HepG2 (cell line): ENCODE results near the gene CDCP1. TPM values are rescaled to one million over a fixed set of nuclear protein-coding genes. Genes with fewer than 3 reads are reported as not detected.

ENCODE experiments used
- ELF1 ChIP-seq: sonication (generic); formaldehyde crosslinking; IDR thresholded peaks from 2 replicates; pipeline ENCODE4 v1.4.0; 2020; ENCODE audit warnings: missing genetic modification reagents
- ETV5 ChIP-seq: IDR thresholded peaks from 2 replicates; pipeline ENCODE4 v1.6.1; 2018; ENCODE audit warnings: missing biosample characterization, missing genetic modification reagents, inconsistent platforms, borderline replicate concordance
- GATAD2A ChIP-seq: IDR thresholded peaks from 2 replicates; pipeline ENCODE4 v1.6.1; 2016
- KDM4B ChIP-seq: sonication (generic); formaldehyde crosslinking; IDR thresholded peaks from 2 replicates; pipeline ENCODE4 v1.4.0; 2020; ENCODE audit warnings: missing genetic modification reagents
- MIER3 ChIP-seq: IDR thresholded peaks from 2 replicates; pipeline ENCODE4 v1.6.1; 2016; ENCODE audit warnings: missing compliant biosample characterization, borderline replicate concordance
- NR3C1 ChIP-seq: sonication (generic); formaldehyde crosslinking; IDR thresholded peaks from 2 replicates; pipeline ENCODE4 v1.4.0; 2020; ENCODE audit warnings: missing genetic modification reagents
- PHF21A ChIP-seq: sonication (generic); formaldehyde crosslinking; IDR thresholded peaks from 2 replicates; pipeline ENCODE4 v1.5.0; 2020; ENCODE audit warnings: mild to moderate bottlenecking, missing genetic modification reagents
- POLR2G ChIP-seq: fragments of 200-400 bp; formaldehyde crosslinking; IDR thresholded peaks from 2 replicates; pipeline ENCODE4 v1.6.1; 2018; ENCODE audit warnings: mild to moderate bottlenecking, low read depth, low read length, moderate library complexity
- PTBP1 ChIP-seq: fragments of 200-400 bp; formaldehyde crosslinking; IDR thresholded peaks from 2 replicates; pipeline ENCODE4 v1.6.1; 2018; ENCODE audit warnings: low read length, low read depth; ENCODE audit not compliant: poor library complexity, severe bottlenecking
- ZBTB26 ChIP-seq: IDR thresholded peaks from 2 replicates; pipeline ENCODE4 v1.6.1; 2016; ENCODE audit warnings: missing compliant biosample characterization, missing genetic modification reagents, borderline replicate concordance
- ZMYM3 ChIP-seq: sonication (generic); formaldehyde crosslinking; IDR thresholded peaks from 2 replicates; pipeline ENCODE4 v1.5.1; 2020; ENCODE audit warnings: mild to moderate bottlenecking, missing genetic modification reagents
- ZNF138 ChIP-seq: sonication (generic); formaldehyde crosslinking; IDR thresholded peaks from 2 replicates; pipeline ENCODE4 v1.5.0; 2020; ENCODE audit warnings: mild to moderate bottlenecking, low read depth, missing genetic modification reagents
- ZNF350 ChIP-seq: sonication (generic); formaldehyde crosslinking; IDR thresholded peaks from 2 replicates; pipeline ENCODE4 v1.4.0; 2020; ENCODE audit warnings: mild to moderate bottlenecking, low read depth, missing genetic modification reagents, borderline replicate concordance
- ZNF580 ChIP-seq: IDR thresholded peaks from 2 replicates; pipeline ENCODE4 v1.6.1; 2016; ENCODE audit warnings: low read depth, borderline replicate concordance
- ZNF629 ChIP-seq: sonication (generic); formaldehyde crosslinking; conservative IDR thresholded peaks from 2 replicates; pipeline ENCODE4 v1.5.0; 2020; ENCODE audit warnings: missing genetic modification reagents
- ZNF710 ChIP-seq: sonication (generic); formaldehyde crosslinking; IDR thresholded peaks from 2 replicates; pipeline ENCODE4 v1.5.0; 2020; ENCODE audit warnings: mild to moderate bottlenecking, missing genetic modification reagents, borderline replicate concordance
- polyA plus RNA-seq, 8 experiments: library from polyadenylated mRNA; depleted of rRNA in 3 of 8; stranded (reverse) in 7 of 8; unstranded in 1 of 8; fragments of >200 nt; fragmentation: Illumina TruSeq in 4 of 8; extraction: Trizol in 4 of 8; gene quantifications; 2 replicates each; pipeline versions ENCODE4 v1.2.1 to v1.2.3, GENCODE V29; 2011 to 2016; ENCODE audit warnings: low read depth in 4 of 8, missing spikeins in 1 of 8, mixed read lengths in 1 of 8; ENCODE audit not compliant: insufficient read depth in 1 of 8
- total RNA-seq, 5 experiments: library from RNA; depleted of rRNA; stranded (reverse); fragments of >200 nt; fragmentation: Illumina TruSeq; extraction: Trizol; gene quantifications; 2 replicates each; pipeline ENCODE4 v1.2.3, GENCODE V29; 2016; ENCODE audit warnings: low read depth in 1 of 5
- TF ChIP-seq, protein P1 (sequence below): sonication (generic); formaldehyde crosslinking; IDR thresholded peaks from 2 replicates; pipeline ENCODE4 v1.4.0; 2020; ENCODE audit warnings: missing genetic modification reagents
- TF ChIP-seq, protein P2 (sequence below), 2 experiments: IDR thresholded peaks; 2 replicates each; pipeline ENCODE4 v1.6.1; 2011 to 2012; ENCODE audit warnings: low read length in 2 of 2, borderline replicate concordance in 1 of 2, low read depth in 1 of 2, mild to moderate bottlenecking in 1 of 2, moderate library complexity in 1 of 2

The CDCP1 gene
- total and polyA plus RNA-seq, 2 of the 13 experiments (the other 11 are each of a cell fraction or from before 2014, with no cell fraction given): 0.11 to 0.18 TPM

DNA sequence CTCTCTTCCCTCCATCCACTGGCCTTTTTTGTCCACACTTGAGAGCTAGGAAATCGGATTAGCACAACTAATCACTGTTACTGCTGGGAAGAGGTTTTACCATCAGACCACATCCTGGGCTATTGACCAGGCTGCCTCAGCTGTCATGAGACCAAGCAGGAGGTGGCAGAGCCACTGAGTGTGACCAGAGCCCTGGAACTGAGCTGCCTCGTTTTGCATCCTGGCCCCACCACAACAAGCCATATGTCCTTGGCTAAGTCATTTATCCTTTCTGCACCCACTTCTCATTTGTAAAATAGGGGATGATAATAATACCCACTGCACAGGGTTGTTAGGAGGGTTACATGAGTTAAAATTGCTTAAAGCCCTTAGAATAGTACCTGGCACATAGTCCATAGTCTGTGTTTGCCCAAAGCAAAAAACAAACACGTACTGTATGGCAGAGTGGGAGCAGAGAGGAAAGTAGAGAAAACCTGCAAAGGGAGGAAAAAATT lies 45.8 kb upstream of the CDCP1 start (continued):
- TF ChIP-seq, protein P1, sequence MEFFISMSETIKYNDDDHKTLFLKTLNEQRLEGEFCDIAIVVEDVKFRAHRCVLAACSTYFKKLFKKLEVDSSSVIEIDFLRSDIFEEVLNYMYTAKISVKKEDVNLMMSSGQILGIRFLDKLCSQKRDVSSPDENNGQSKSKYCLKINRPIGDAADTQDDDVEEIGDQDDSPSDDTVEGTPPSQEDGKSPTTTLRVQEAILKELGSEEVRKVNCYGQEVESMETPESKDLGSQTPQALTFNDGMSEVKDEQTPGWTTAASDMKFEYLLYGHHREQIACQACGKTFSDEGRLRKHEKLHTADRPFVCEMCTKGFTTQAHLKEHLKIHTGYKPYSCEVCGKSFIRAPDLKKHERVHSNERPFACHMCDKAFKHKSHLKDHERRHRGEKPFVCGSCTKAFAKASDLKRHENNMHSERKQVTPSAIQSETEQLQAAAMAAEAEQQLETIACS: no peak
- TF ChIP-seq POLR2G (no peak), ZBTB26 (CRISPR knock-in tag) (no peak), ZMYM3 (peak; percentile 84), GATAD2A (peak; percentile 78), PHF21A (peak; percentile 69), ZNF710 (CRISPR knock-in tag) (peak; percentile 97), ZNF629 (peak; percentile 85), MIER3 (CRISPR knock-in tag) (no peak), ZNF138 (CRISPR knock-in tag) (no peak), PTBP1 (no peak), ELF1 (CRISPR knock-in tag) (no peak), NR3C1 (no peak), KDM4B (CRISPR knock-in tag) (no peak), ZNF350 (CRISPR knock-in tag) (peak; percentile 30; the same call in 1 of the 2 replicates), ETV5 (no peak), ZNF580 (CRISPR knock-in tag) (0 out of 2 replicates have a peak, but pooled peaks have one; percentile 14)
- TF ChIP-seq, protein P2, sequence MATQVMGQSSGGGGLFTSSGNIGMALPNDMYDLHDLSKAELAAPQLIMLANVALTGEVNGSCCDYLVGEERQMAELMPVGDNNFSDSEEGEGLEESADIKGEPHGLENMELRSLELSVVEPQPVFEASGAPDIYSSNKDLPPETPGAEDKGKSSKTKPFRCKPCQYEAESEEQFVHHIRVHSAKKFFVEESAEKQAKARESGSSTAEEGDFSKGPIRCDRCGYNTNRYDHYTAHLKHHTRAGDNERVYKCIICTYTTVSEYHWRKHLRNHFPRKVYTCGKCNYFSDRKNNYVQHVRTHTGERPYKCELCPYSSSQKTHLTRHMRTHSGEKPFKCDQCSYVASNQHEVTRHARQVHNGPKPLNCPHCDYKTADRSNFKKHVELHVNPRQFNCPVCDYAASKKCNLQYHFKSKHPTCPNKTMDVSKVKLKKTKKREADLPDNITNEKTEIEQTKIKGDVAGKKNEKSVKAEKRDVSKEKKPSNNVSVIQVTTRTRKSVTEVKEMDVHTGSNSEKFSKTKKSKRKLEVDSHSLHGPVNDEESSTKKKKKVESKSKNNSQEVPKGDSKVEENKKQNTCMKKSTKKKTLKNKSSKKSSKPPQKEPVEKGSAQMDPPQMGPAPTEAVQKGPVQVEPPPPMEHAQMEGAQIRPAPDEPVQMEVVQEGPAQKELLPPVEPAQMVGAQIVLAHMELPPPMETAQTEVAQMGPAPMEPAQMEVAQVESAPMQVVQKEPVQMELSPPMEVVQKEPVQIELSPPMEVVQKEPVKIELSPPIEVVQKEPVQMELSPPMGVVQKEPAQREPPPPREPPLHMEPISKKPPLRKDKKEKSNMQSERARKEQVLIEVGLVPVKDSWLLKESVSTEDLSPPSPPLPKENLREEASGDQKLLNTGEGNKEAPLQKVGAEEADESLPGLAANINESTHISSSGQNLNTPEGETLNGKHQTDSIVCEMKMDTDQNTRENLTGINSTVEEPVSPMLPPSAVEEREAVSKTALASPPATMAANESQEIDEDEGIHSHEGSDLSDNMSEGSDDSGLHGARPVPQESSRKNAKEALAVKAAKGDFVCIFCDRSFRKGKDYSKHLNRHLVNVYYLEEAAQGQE (IDR thresholded peaks at IDR 0.05; ENCODE audit: borderline replicate concordance in 1 of 2, low read depth in 1 of 2, low read length in 2 of 2): no peak
